GM19468 (cell line): ENCODE data around the gene PTOV1.

Experiments
- ATAC-seq: cut with Tn5 transposase; IDR thresholded peaks from one replicate; pipeline ENCODE4 v1.9.1; 2021; ENCODE audit warnings: mild to moderate bottlenecking, moderate library complexity, moderate number of reproducible peaks; ENCODE audit not compliant: unreplicated experiment; ENCODE audit errors: extremely low read depth

PTOV1 gene

GRCh38 chr19:49884109-49884508 is 33.1 kb downstream of the PTOV1 start:
- ATAC-seq, result no peak

- no peak for ATAC-seq
These were observed 33.8 kb downstream of the PTOV1 start for GRCh38 chr19:49884760-49885159.

- ATAC-seq, result no peak
These were observed 36.2 kb downstream of the PTOV1 start for GRCh38 chr19:49887037-49887664.

- ATAC-seq, result no peak
These were observed 36.9 kb downstream of the PTOV1 start for GRCh38 chr19:49887665-49888509.

GRCh38 chr19:49888510-49888824 is 37.5 kb downstream of the PTOV1 start:
- no peak for ATAC-seq

- ATAC-seq, result no peak
These were observed 38.2 kb downstream of the PTOV1 start for GRCh38 chr19:49889038-49889686.

- ATAC-seq, result no peak
These were observed 38.9 kb downstream of the PTOV1 start for GRCh38 chr19:49889687-49890348.

- no peak for ATAC-seq
These were observed 39.7 kb downstream of the PTOV1 start for GRCh38 chr19:49890349-49891311.

- no peak for ATAC-seq
These were observed 40.4 kb downstream of the PTOV1 start for GRCh38 chr19:49891393-49891792.

GRCh38 chr19:49892716-49893115 is 41.8 kb downstream of the PTOV1 start:
- no peak for ATAC-seq

GRCh38 chr19:49894011-49894664 is 43.2 kb downstream of the PTOV1 start:
- ATAC-seq, result no peak

- no peak for ATAC-seq
These were observed 44.1 kb downstream of the PTOV1 start for GRCh38 chr19:49894879-49895565.

GRCh38 chr19:49895566-49896297 is 44.8 kb downstream of the PTOV1 start:
- ATAC-seq, result no peak

- ATAC-seq, result no peak
These were observed 46.1 kb downstream of the PTOV1 start, which contains the start of gene IL4I1 for GRCh38 chr19:49896863-49897621. Gene IL4I1 (minus strand): TSS chr19:49896887. CDS start chr19:49896160, 727 bp downstream.

GRCh38 chr19:49904136-49904535 is 53.2 kb downstream of the PTOV1 start:
- ATAC-seq, result no peak

GRCh38 chr19:49906879-49907564 is 56.1 kb downstream of the PTOV1 start:
- ATAC-seq, result no peak
